HL-60 (cell line): Measurements from ENCODE around the gene PPP6R3.

Experiments used
- DNase-seq, 2 experiments: peaks; one replicate each; pipeline ENCODE4 v3.0.0-alpha.2; 2010 to 2020; ENCODE audit warnings: low read depth in 1 of 2, low spot score in 1 of 2
- H3K27ac ChIP-seq: fragments of 250-450 bp; sonication (Bioruptor Pico); replicated peaks from 2 replicates; pipeline ENCODE4 v1.5.1; 2020; ENCODE audit warnings: mild to moderate bottlenecking, moderate library complexity
- H3K27me3 ChIP-seq: fragments of 250-450 bp; sonication (Bioruptor Pico); 2 replicates; pipeline ENCODE4 v1.5.1; 2021; ENCODE audit warnings: mild to moderate bottlenecking, moderate library complexity; ENCODE audit not compliant: insufficient read depth, poor library complexity, severe bottlenecking
- H3K4me3 ChIP-seq: replicated peaks from 2 replicates; pipeline ENCODE4 v1.5.1; 2011; ENCODE audit warnings: mild to moderate bottlenecking, control low read depth, low read length; ENCODE audit not compliant: insufficient read depth
- CTCF ChIP-seq: IDR thresholded peaks from one replicate; pipeline ENCODE4 v1.5.1; 2011; ENCODE audit warnings: low read length, control low read depth, inconsistent platforms; ENCODE audit not compliant: insufficient read depth
- GABPA ChIP-seq: IDR thresholded peaks from 2 replicates; pipeline ENCODE4 v1.6.1; 2012; ENCODE audit warnings: low read depth
- POLR2AphosphoS5 ChIP-seq: IDR thresholded peaks from 2 replicates; pipeline ENCODE4 v1.6.1; 2012; ENCODE audit warnings: low read depth
- REST ChIP-seq: IDR thresholded peaks from 2 replicates; pipeline ENCODE4 v1.6.1; 2012; ENCODE audit warnings: low read depth; ENCODE audit not compliant: insufficient replicate concordance
- SPI1 ChIP-seq: IDR thresholded peaks from 2 replicates; pipeline ENCODE4 v1.6.1; 2012; ENCODE audit warnings: low read depth, mild to moderate bottlenecking, borderline replicate concordance

The PPP6R3 gene

GRCh38 chr11:68463714-68464113 is 3.2 kb downstream of the PPP6R3 start:
- DNase-seq: no peak
- H3K27me3 ChIP-seq: no peaks in the 10 kb centered on the region
- TF ChIP-seq CTCF: no peak
- TF ChIP-seq SPI1: no peak
- TF ChIP-seq POLR2AphosphoS5: no peak
- TF ChIP-seq REST: no peak
- TF ChIP-seq GABPA: no peak
- H3K4me3 ChIP-seq: no peak overlapping the region
- no peak overlapping the region for H3K27ac ChIP-seq

GRCh38 chr11:68467201-68467834 is 6.8 kb downstream of the PPP6R3 start:
- no peak for DNase-seq
- TF ChIP-seq POLR2AphosphoS5: no peak
- TF ChIP-seq CTCF: no peak
- TF ChIP-seq GABPA: no peak
- no peak for TF ChIP-seq SPI1
- TF ChIP-seq REST: no peak
- Histone ChIP-seq H3K4me3 (no peak overlapping the region), H3K27ac (no peak overlapping the region), H3K27me3 (no peaks in the 10 kb centered on the region)

- Histone ChIP-seq H3K27me3 (no peaks in the 10 kb centered on the region), H3K27ac (no peak overlapping the region), H3K4me3 (no peak overlapping the region)
- DNase-seq: no peak
- TF ChIP-seq CTCF (no peak), SPI1 (no peak), GABPA (no peak), REST (no peak), POLR2AphosphoS5 (no peak)
Observed at GRCh38 chr11:68468217-68468828, 7.8 kb downstream of the PPP6R3 start.
